T-helper 9 cell (primary cell): ENCODE results near the gene ARHGEF17.

Experiments
- DNase-seq: peaks from one replicate; pipeline ENCODE4 v3.0.0-alpha.2; 2020

The ARHGEF17 gene

GRCh38 chr11:73293356-73293936 is 14.6 kb upstream of the ARHGEF17 start:
- no peak for DNase-seq

DNA sequence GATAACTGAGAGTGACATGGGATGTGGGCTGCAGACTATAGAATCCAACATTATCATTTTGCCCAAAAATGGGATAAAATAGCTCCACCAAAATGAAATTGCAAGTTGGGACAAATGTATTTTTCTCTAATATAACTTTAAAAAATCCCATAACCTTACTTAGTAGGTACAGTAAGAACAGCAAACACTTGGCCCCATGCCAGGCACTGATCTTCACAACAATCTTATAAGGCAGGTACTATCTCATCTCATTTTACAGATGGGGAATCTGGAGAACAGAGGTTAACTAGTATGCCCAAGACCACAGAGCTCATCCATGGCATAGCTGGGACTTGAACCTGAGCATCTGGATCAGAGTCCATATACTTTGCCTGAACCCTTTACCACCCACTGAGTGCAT is 13.5 kb upstream of the ARHGEF17 start:
- no peak for DNase-seq

DNA sequence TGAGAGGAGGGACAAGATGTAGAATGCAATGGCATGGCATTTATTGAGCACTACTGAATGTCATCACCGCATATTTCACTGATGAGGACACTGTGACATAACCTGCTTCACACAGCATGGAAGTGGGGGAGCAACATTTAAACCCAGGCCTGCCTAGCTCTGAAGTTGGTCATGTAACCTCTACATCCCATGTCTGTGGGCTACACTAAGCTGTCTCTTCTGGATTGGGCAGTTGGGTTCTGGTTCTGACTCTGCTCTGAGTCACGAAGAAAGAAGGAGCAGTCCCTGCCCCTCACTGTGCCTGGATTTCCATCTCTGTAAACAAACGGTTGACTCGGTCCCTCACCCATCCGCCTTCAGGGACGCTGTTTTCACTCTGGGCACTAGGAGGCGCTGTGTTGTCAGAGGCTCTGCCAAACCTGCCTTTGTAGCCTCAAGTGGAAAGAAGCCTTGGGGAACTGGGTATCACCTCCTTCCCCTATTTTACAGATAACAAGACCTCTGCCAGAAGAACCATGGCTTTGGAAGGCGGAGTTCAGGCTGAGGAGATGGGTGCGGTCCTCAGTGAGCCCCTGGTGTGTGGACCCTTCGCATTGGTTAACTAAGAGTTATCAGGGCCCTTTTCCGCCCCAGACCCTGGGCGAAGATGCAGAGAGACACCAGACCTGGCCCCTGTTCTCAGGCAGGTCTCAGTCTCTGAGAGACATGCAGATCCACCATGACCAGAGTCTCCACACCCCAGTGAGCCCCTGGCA is 12.7 kb upstream of the ARHGEF17 start:
- DNase-seq: peak; percentile 68

GRCh38 chr11:73295996-73296318 is 12.1 kb upstream of the ARHGEF17 start:
- no peak for DNase-seq

DNA sequence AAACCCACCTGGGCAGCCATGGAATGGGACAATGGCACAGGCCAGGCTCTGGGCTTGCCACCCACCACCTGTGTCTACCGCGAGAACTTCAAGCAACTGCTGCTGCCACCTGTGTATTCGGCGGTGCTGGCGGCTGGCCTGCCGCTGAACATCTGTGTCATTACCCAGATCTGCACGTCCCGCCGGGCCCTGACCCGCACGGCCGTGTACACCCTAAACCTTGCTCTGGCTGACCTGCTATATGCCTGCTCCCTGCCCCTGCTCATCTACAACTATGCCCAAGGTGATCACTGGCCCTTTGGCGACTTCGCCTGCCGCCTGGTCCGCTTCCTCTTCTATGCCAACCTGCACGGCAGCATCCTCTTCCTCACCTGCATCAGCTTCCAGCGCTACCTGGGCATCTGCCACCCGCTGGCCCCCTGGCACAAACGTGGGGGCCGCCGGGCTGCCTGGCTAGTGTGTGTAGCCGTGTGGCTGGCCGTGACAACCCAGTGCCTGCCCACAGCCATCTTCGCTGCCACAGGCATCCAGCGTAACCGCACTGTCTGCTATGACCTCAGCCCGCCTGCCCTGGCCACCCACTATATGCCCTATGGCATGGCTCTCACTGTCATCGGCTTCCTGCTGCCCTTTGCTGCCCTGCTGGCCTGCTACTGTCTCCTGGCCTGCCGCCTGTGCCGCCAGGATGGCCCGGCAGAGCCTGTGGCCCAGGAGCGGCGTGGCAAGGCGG is 11.4 kb upstream of the ARHGEF17 start:
- DNase-seq: no peak

DNA sequence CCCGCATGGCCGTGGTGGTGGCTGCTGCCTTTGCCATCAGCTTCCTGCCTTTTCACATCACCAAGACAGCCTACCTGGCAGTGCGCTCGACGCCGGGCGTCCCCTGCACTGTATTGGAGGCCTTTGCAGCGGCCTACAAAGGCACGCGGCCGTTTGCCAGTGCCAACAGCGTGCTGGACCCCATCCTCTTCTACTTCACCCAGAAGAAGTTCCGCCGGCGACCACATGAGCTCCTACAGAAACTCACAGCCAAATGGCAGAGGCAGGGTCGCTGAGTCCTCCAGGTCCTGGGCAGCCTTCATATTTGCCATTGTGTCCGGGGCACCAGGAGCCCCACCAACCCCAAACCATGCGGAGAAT is 10.9 kb upstream of the ARHGEF17 start:
- DNase-seq: no peak

DNA sequence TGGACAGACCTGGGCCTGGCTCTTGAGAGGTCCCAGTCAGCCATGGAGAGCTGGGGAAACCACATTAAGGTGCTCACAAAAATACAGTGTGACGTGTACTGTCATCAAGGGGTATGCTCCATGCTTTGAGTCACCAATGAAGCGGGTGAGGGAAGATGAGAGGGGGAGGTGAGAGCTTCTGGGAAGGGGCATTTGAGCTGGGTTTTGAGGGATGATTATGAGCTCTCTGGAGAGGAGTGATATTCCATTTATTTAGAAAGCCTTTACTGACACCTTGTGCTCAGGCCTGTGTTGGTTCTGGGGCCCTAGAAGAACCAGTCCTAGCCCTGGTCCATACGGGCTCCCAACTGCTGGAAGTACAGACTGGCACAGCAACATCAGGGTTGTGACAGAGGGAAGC is 10.4 kb upstream of the ARHGEF17 start:
- DNase-seq: no peak

DNA sequence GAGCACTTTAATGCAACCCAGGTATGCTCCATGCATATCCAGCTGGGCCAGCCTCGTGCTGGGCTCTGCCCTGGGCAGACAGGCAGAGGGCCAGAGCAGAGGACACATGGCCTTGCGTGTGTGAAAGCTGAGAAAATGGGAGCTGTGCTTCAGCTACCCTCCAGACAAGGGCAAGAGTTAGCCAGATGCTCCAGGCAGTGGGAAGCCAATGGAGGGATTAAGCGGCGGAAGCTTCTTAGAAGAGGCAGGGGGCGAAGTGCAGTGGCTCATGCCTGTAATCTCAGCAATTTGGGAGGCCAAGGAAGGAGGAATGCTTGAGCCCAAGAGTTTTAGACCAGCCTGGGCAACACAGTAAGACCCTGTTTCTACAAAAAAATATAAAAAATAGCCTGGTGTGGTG is 9.8 kb upstream of the ARHGEF17 start:
- DNase-seq: no peak

GRCh38 chr11:73299751-73300150 is 8.3 kb upstream of the ARHGEF17 start:
- no peak for DNase-seq

DNA sequence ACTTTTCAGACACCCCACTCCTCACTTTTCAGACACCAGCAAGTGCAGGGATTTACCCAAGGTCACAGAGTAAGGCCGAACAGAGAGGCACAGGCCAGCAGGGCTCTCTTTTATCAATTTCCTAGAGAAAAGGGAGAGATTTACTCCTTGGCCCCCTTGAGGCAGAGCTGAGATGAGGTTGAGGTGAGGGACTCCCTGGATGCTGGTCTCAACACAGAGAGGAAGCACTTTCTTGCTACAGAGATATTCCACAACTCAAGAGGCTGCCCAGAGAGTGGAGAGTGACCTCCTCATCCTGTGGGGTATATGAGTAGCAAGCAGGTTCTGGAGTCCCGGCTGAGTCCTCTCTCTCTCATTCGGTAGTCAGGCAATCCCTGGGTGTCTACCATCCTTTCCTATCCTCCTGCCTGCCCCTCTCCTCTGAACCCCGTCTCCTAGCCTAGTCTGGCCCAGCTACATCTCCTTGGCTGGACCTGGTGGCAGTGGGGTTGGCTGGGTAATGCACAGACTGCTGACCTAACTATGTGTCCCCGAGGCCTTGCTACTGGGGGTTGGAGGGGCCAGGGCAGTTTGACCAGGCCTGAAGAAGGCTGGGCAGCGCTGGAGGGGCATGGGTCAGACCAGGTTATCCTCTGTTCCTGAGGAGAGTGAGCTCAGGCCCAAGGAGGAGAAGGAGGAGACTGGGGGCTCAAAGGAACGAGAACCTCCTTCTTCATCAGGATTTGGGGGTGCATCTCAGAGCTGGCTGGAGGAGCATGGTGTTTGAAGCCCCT is 1.8 kb upstream of the ARHGEF17 start:
- no peak for DNase-seq

DNA sequence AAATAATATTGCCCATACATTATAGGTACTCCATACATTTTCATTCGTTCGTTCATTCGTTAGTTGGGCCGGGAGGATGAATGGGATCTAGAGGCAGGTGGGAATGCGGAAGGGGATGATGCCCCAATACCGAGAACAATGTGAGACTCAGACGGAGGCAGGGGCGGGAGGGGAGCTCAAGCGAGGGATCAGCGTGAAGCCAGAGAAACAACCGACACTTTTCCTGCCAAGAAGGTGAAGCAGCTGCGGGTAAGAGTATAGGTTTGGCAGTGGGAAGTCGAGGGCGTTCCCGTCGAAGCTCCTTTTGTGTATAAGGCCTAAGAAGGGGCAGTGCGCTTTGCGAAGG is 1.1 kb upstream of the ARHGEF17 start:
- DNase-seq: no peak

- DNase-seq: peak; percentile 91
Observed at GRCh38 chr11:73307323-73308002, 613 bp upstream of the ARHGEF17 start.

DNA sequence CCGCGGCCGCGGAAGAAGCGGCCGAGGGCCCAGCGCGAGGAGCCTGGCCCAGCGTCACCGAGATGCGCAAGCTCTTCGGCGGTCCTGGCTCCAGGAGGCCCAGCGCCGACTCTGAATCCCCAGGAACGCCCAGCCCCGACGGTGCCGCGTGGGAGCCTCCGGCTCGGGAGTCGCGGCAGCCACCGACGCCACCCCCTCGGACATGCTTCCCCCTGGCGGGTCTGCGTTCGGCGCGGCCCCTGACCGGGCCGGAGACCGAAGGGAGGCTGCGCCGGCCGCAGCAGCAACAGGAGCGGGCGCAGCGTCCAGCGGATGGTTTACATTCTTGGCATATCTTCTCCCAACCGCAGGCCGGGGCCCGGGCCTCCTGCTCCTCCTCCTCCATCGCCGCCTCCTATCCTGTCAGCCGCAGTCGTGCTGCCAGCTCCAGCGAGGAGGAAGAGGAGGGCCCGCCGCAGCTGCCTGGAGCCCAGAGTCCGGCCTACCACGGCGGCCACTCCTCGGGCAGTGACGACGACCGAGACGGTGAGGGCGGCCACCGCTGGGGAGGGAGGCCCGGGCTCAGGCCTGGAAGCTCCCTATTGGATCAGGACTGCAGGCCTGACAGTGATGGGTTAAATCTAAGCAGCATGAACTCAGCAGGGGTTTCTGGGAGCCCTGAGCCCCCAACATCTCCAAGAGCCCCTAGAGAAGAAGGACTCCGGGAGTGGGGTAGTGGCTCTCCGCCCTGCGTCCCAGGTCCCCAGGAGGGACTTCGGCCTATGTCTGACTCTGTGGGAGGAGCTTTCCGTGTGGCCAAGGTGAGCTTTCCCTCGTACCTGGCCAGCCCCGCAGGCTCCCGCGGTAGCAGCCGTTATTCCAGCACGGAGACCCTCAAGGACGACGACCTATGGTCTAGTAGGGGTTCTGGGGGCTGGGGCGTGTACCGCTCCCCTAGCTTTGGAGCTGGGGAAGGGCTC is 1.2 kb downstream of the ARHGEF17 start:
- DNase-seq: no peak

GRCh38 chr11:73310076-73310475 is 2.0 kb downstream of the ARHGEF17 start:
- no peak for DNase-seq

GRCh38 chr11:73310661-73311393 is 2.8 kb downstream of the ARHGEF17 start:
- no peak for DNase-seq

DNA sequence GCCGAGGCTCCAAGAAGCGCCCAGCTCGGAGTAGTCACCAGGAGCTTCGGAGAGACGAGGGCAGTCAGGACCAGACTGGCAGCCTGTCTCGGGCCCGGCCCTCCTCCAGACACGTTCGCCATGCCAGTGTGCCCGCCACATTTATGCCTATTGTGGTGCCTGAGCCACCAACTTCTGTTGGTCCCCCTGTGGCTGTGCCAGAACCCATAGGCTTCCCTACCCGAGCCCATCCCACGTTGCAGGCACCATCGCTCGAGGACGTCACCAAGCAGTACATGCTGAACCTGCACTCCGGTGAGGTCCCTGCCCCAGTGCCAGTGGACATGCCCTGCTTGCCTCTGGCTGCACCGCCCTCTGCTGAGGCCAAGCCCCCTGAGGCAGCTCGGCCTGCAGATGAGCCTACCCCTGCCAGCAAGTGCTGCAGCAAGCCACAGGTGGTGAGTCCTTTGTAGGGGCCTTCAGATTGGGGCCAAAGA is 3.4 kb downstream of the ARHGEF17 start:
- DNase-seq: no peak

DNA sequence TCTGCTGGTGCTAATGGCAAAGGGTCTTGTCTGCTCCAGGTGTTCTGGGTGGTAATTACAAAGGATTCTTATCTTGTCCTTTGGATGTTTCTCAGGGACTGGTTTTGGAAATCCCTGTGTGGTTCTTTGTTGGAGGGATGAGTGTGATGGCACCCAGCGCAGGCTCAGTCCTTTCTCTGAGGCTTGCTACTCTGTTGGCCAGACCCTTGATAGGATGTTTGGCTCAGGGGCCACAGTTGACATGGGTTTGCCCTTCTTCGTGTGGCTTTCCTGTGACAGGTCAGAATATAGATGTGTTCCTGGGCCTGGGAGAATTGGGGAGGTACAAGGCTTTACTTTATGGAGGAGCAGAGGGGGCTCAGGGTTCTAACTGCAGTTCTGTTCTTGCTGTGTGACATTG is 4.0 kb downstream of the ARHGEF17 start:
- no peak for DNase-seq

GRCh38 chr11:73312851-73313327 is 4.8 kb downstream of the ARHGEF17 start:
- no peak for DNase-seq

DNA sequence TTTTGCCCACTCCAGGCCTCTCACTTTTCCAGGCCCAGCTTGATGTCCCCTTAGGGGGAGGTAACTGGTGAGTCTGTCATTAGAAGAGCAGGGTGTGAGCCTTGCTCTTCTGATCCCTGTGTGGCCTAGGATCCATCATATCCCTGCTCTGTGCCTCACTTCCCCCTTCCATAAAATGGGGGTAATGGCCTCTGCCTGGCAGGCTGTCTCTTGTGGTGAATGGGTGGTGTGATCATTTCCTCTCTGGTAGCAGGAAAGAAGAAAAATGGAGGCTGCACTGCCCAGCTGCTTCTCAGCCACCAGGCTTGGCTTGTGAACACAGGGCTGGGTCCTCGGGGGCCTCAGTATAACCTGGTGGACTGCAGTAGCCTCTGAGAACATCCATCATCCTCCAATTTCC is 5.6 kb downstream of the ARHGEF17 start:
- DNase-seq: no peak

DNA sequence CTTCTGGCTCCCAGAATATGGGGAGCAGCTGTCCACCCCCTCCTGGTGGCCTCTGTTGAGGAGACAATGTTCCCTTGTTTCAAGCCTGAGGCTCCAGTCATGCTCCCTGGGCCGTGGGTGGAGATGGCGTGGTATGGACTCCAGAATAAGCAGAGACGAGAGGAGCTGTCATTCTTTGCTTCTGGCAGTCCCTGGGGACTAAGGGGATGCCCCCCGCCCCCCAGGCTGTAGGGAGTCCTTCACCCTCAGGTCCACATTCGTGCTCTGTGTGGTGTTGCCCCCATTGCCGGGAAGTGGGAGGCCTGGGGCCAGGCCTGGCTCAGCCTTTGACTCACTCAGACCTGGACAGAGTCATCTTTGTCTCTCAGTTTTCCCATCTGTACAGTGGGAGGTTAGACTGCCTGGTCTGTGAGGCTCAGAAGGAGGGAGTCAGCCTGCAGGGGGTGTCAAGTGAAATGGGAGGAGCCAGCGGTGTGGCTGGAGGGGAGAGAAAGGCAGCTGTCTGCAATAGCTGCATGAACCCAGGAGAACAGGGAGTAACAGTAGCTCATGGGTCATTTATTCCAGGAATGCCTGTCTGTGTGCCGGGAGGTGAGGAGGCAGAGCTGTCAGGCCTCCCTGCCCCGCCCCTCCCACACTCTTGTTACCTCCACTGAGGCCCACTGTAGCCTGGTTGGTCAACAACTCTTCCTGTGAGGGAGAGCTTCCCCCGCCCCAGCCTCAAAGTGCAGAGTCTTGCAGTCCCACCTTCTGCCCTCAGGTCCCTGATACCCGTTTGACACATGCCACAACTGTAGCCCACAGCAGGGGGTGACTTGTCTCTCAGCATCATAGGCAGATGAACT is 6.3 kb downstream of the ARHGEF17 start:
- no peak for DNase-seq
